ENCODE data around the gene TCP10L.
"Not testable (repeated sequence)": the region's sequence is repeated elsewhere in the genome, so short reads cannot be mapped to it uniquely, and the experiment has no call there.

Gene TCP10L

GRCh38 chr21:32585042-32585710 is at the start of gene TCP10L:
Gene TCP10L (minus strand): TSS chr21:32585523. CDS start chr21:32584304, 1,219 bp downstream.
- no peak for DNase-seq (ENCODE audit: low read depth)
- no peak within 1 kb of the TSS for H3K4me3 ChIP-seq (ENCODE audit: low read length)
- no peak for TF ChIP-seq CTCF (conservative IDR thresholded peaks at IDR 0.05; ENCODE audit: low read length)

DNA sequence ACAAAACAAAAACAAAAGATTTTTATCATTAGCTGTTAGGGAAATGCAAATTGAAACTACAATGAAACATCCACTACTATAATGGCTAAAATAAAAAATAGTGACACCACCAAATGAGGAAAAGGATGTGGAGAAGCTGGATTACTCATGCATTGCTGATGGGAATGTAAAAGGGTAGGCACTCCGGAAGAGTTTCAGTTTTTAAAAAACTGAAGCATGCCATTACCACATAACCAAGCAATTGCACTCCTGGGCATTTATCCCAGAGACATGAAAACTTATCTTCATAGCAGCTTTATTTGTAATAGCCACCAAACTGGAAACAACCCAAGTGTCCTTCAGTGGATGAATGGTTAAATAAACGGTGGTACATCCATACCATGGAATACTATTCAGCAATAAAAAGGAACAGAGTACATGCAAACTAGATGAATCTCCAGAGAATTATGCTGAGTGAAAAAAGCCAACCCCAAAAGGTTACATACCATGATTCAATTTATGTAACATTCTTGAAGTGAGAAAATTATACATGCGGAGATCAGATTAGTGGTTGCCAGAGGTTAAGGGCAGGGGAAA is 41.4 kb upstream of the TCP10L start:
- peak; percentile 82 for DNase-seq (ENCODE audit: low read depth)
- no peak overlapping the region for H3K4me3 ChIP-seq (ENCODE audit: low read length)
- no peak for TF ChIP-seq CTCF (conservative IDR thresholded peaks at IDR 0.05; ENCODE audit: low read length)

DNA sequence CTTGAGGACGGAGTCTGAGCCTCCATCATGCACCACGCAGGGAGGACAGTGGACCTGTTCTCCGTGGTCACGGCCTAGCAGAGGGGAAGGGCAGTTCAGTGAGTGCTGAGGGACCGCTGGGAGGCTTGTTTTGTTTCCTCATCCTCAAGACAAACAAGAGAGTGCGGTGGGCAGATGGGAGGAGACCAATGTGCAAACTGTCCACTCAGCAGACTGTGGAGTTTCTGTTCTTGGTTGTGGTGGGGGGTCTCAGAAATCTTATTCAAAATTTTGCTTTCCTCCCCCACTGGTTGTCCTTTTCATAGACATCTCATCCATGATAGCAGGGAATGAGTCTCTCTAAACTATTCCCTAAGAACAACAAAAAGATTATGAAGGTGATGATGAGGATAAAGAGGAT is 32.9 kb upstream of the TCP10L start:
- H3K4me3 ChIP-seq (ENCODE audit: low read length); DNase-seq (ENCODE audit: low read depth): not testable (repeated sequence)

DNA sequence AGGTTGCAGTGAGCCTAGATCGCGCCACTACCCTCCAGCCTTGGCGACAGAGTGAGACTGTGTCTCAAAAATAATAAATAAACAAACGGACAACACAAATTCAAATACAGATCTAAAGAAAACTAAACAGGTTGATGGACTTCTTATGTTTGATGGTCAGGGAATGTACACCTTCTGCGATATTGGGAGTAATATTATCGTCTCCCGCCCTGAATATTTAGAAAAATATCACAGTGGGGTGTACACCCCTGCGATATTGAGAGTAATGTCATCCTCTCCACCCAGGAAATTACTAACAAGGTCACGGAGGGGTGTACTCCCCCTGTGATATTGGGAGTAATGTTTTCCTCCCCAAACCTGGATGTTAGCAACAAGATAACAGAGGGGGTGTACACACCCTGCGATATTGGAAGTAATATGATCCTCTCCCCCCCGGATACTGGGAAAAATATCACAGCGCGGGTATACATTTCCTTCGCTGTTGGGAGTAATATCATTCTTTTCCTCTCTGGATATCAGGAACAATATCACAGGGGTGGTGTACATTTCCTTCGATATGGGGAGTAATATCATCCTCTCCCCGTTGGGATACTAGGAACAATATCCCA is 28.2 kb upstream of the TCP10L start:
- TF ChIP-seq CTCF (conservative IDR thresholded peaks at IDR 0.05; ENCODE audit: low read length), result no peak
- peak overlapping the region; percentile 89 for H3K4me3 ChIP-seq (ENCODE audit: low read length)
- no peak for DNase-seq (ENCODE audit: low read depth)

DNA sequence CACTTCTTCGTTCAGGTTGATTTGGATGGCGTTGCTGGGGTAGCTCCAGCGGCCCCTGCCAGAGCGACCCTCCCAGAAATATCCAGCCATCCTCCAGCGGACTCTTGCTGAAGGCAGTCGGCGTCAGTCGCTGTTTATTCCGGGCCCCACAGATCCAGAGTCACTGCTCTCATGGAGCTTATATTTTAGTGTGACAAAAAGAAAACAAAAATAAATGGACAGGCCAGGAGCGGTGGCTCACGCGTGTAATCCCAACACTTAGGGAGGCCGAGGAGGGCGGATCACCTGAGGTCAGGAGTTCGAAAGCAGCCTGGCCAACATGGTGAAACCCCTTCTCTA is 27.6 kb upstream of the TCP10L start:
- no peak for TF ChIP-seq CTCF (conservative IDR thresholded peaks at IDR 0.05; ENCODE audit: low read length)
- H3K4me3 ChIP-seq (ENCODE audit: low read length), result peak overlapping the region; percentile 89
- no peak for DNase-seq (ENCODE audit: low read depth)

- peak within 1 kb of the TSS; percentile 89 for H3K4me3 ChIP-seq (ENCODE audit: low read length)
- TF ChIP-seq CTCF (conservative IDR thresholded peaks at IDR 0.05; ENCODE audit: low read length), result no peak
- peak; percentile 96 for DNase-seq (ENCODE audit: low read depth)
Measured at GRCh38 chr21:32612075-32612998, 27.0 kb upstream of the TCP10L start, which contains the start of gene CFAP298. Gene CFAP298 (minus strand): TSS chr21:32612377. CDS start chr21:32612243, 134 bp downstream.

DNA sequence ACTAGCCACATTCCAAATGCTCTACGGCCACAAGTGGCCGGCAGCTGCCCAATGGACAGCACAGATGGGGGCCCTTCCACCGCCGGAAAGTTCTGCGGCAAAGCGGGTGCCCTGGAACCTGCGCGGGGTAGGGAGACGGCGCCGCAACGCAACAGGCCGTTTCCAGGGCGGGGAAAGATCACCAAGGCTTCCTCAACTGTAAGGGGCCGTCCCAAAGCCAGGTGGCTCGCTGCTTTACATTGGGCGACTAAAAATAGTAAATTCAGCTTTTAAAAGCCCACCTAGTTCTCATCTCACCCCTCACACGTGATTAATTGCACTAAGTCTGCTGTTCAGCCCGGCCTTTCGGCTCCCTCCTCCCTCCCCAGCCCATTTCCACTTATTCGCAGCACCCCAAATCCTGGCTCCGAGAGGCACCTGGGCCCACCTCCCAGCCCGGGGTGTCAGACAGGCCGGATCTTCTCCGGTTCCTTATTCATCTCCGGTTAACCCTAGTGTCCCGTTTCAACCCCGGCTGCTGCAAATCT is 26.2 kb upstream of the TCP10L start:
- no peak for TF ChIP-seq CTCF (conservative IDR thresholded peaks at IDR 0.05; ENCODE audit: low read length)
- peak overlapping the region; percentile 89 for H3K4me3 ChIP-seq (ENCODE audit: low read length)
- DNase-seq (ENCODE audit: low read depth), result peak; percentile 18

GRCh38 chr21:32610940-32611339 is 25.6 kb upstream of the TCP10L start:
- DNase-seq (ENCODE audit: low read depth), result not testable (repeated sequence)
- peak overlapping the region; percentile 38 for H3K4me3 ChIP-seq (ENCODE audit: low read length)
